Neural cell (in vitro differentiated cells): ENCODE measurements around the gene ADCY2. TPM values are rescaled to one million over a fixed set of nuclear protein-coding genes. Genes with fewer than 3 reads are reported as not detected.

ENCODE experiments used
- H2AFZ ChIP-seq: fragments of 200-600, 300-800 bp; sonication (generic), shearing (Covaris generic); 2 replicates; pipeline ENCODE4 v1.6.0; 2014; ENCODE audit warnings: low read depth, mild to moderate bottlenecking, antibody characterized with exemption, low read length, moderate library complexity
- H3F3A ChIP-seq: fragments of 200-600 bp; shearing (Covaris generic); 2 replicates; pipeline ENCODE4 v1.6.1; 2016; ENCODE audit warnings: mild to moderate bottlenecking, moderate library complexity, mixed read lengths, antibody characterized with exemption, low read length; ENCODE audit not compliant: insufficient read depth, poor library complexity, severe bottlenecking
- H3K27ac ChIP-seq: fragments of 200-600, 300-800 bp; sonication (generic), shearing (Covaris generic); 2 replicates; pipeline ENCODE4 v1.5.1; 2014; ENCODE audit warnings: mild to moderate bottlenecking, low read length, moderate library complexity
- H3K27me3 ChIP-seq: fragments of 300-800, 200-600 bp; sonication (generic), shearing (Covaris generic); 2 replicates; pipeline ENCODE4 v1.6.0; 2014; ENCODE audit warnings: mild to moderate bottlenecking, low read depth, low read length, moderate library complexity; ENCODE audit not compliant: insufficient read depth
- H3K36me3 ChIP-seq: fragments of 300-800, 200-600 bp; sonication (generic), shearing (Covaris generic); 2 replicates; pipeline ENCODE4 v1.5.1; 2014; ENCODE audit warnings: mild to moderate bottlenecking, antibody characterized with exemption, low read length, moderate library complexity; ENCODE audit not compliant: insufficient read depth
- H3K4me2 ChIP-seq: fragments of 300-800, 200-600 bp; sonication (generic), shearing (Covaris generic); 2 replicates; pipeline ENCODE4 v1.6.0; 2014; ENCODE audit warnings: mild to moderate bottlenecking, low read length
- H3K4me3 ChIP-seq: fragments of 300-800, 200-600 bp; sonication (generic), shearing (Covaris generic); 2 replicates; pipeline ENCODE4 v1.5.1; 2014; ENCODE audit warnings: mild to moderate bottlenecking, low read length, moderate library complexity
- H3K79me2 ChIP-seq: fragments of 200-600 bp; shearing (Covaris generic); replicated peaks from 2 replicates; pipeline ENCODE4 v1.6.0; 2014; ENCODE audit warnings: mild to moderate bottlenecking, low read length, moderate library complexity; ENCODE audit not compliant: insufficient read depth
- H3K9ac ChIP-seq: fragments of 300-800, 200-600 bp; sonication (generic), shearing (Covaris generic); 2 replicates; pipeline ENCODE4 v1.6.1; 2016; ENCODE audit warnings: mild to moderate bottlenecking, low read length, mixed read lengths
- H3K9me2 ChIP-seq: fragments of 200-600 bp; shearing (Covaris generic); 2 replicates; pipeline ENCODE4 v1.6.1; 2016; ENCODE audit warnings: mild to moderate bottlenecking, low read length, mixed read lengths; ENCODE audit not compliant: insufficient read depth
- H3K9me3 ChIP-seq: fragments of 200-600, 300-800 bp; sonication (generic), shearing (Covaris generic); 2 replicates; pipeline ENCODE4 v1.6.1; 2016; ENCODE audit warnings: mild to moderate bottlenecking, mixed run types, low read length, moderate library complexity, mixed read lengths
- H4K20me1 ChIP-seq: fragments of 200-600 bp; shearing (Covaris generic); 2 replicates; pipeline ENCODE4 v1.6.1; 2016; ENCODE audit warnings: mild to moderate bottlenecking, mixed run types; ENCODE audit not compliant: insufficient read depth
- CTCF ChIP-seq: fragments of 450-650 bp; IDR thresholded peaks from 2 replicates; pipeline ENCODE4 v1.5.1; 2014; ENCODE audit warnings: antibody characterized with exemption, mild to moderate bottlenecking, moderate library complexity; ENCODE audit not compliant: poor library complexity, severe bottlenecking
- EP300 ChIP-seq: fragments of 450-650 bp; conservative IDR thresholded peaks from 2 replicates; pipeline ENCODE4 v1.6.1; 2014; ENCODE audit warnings: antibody characterized with exemption, mild to moderate bottlenecking, moderate library complexity; ENCODE audit not compliant: poor library complexity, severe bottlenecking
- EZH2 ChIP-seq: fragments of 200-600, 300-800 bp; shearing (Covaris generic), sonication (generic); IDR thresholded peaks from 2 replicates; pipeline ENCODE4 v1.6.1; 2014; ENCODE audit warnings: antibody characterized with exemption, low read length, borderline replicate concordance, mild to moderate bottlenecking; ENCODE audit not compliant: insufficient read depth, poor library complexity, severe bottlenecking
- MXI1 ChIP-seq: fragments of 450-650 bp; conservative IDR thresholded peaks from 2 replicates; pipeline ENCODE4 v1.6.1; 2014; ENCODE audit warnings: antibody characterized with exemption, mild to moderate bottlenecking; ENCODE audit not compliant: poor library complexity, severe bottlenecking
- POLR2AphosphoS5 ChIP-seq: IDR thresholded peaks from 2 replicates; pipeline ENCODE4 v1.6.1; 2012
- RAD21 ChIP-seq: fragments of 450-650 bp; conservative IDR thresholded peaks from 2 replicates; pipeline ENCODE4 v1.6.1; 2014; ENCODE audit warnings: antibody characterized with exemption, mild to moderate bottlenecking, moderate library complexity
- REST ChIP-seq: IDR thresholded peaks from 2 replicates; pipeline ENCODE4 v1.6.1; 2012; ENCODE audit warnings: borderline replicate concordance
- SMC3 ChIP-seq: fragments of 450-650 bp; conservative IDR thresholded peaks from 2 replicates; pipeline ENCODE4 v1.6.1; 2014; ENCODE audit warnings: antibody characterized with exemption, mild to moderate bottlenecking, moderate library complexity; ENCODE audit not compliant: poor library complexity
- TAF1 ChIP-seq: IDR thresholded peaks from 2 replicates; pipeline ENCODE4 v1.6.1; 2012; ENCODE audit warnings: low read depth
- polyA plus RNA-seq: library from polyadenylated mRNA; depleted of rRNA; stranded (reverse); fragments of >200 nt; gene quantifications from 2 replicates; pipeline ENCODE4 v1.2.3, GENCODE V29; 2014

The ADCY2 gene
- polyA plus RNA-seq, 1 donor from 2014 or later, result 1.9 TPM

GRCh38 chr5:7852542-7852941 is 456.6 kb downstream of the ADCY2 start:
- H3K9me3 ChIP-seq, result no peaks in the 10 kb centered on the region
- no peaks in the 10 kb centered on the region for H3K79me2 ChIP-seq
- H4K20me1 ChIP-seq, result no peaks in the 10 kb centered on the region
- no peak overlapping the region for H3K9ac ChIP-seq
- no peak overlapping the region for H3K4me3 ChIP-seq
- H3K9me2 ChIP-seq, result no peaks in the 10 kb centered on the region
- no peak overlapping the region for H2AFZ ChIP-seq
- peaks cover 15% of the 10 kb centered on the region for H3K27me3 ChIP-seq
- H3K36me3 ChIP-seq, result no peaks in the 10 kb centered on the region
- H3K27ac ChIP-seq, result no peak overlapping the region
- no peaks in the 10 kb centered on the region for H3F3A ChIP-seq
- no peak overlapping the region for H3K4me2 ChIP-seq
- TF ChIP-seq POLR2AphosphoS5 (no peak), EZH2 (no peak), CTCF (no peak), TAF1 (no peak), EP300 (no peak), MXI1 (no peak), SMC3 (no peak)

- H2AFZ ChIP-seq, result no peak overlapping the region
- no peaks in the 10 kb centered on the region for H3K9me3 ChIP-seq
- no peak overlapping the region for H3K4me3 ChIP-seq
- H3K36me3 ChIP-seq, result no peaks in the 10 kb centered on the region
- TF ChIP-seq MXI1, result no peak
- no peak for TF ChIP-seq CTCF
- TF ChIP-seq POLR2AphosphoS5, result no peak
- no peak for TF ChIP-seq EP300
- TF ChIP-seq TAF1, result no peak
- no peak for TF ChIP-seq REST
- no peak for TF ChIP-seq RAD21
- no peak for TF ChIP-seq SMC3
- TF ChIP-seq EZH2, result no peak
- no peak overlapping the region for H3K4me2 ChIP-seq
- H3K27me3 ChIP-seq, result peaks cover 15% of the 10 kb centered on the region
- H3K27ac ChIP-seq, result no peak overlapping the region
- no peaks in the 10 kb centered on the region for H3K79me2 ChIP-seq
- no peaks in the 10 kb centered on the region for H3F3A ChIP-seq
- H3K9ac ChIP-seq, result no peak overlapping the region
- no peaks in the 10 kb centered on the region for H3K9me2 ChIP-seq
- H4K20me1 ChIP-seq, result no peaks in the 10 kb centered on the region
These were observed 457.1 kb downstream of the ADCY2 start for GRCh38 chr5:7852988-7853387.
